HepG2 (cell line): ENCODE data around the gene MAPK9. TPM values are rescaled to one million over a fixed set of nuclear protein-coding genes. Genes with fewer than 3 reads are reported as not detected.

Source experiments
- BCL3 ChIP-seq: sonication (generic); formaldehyde crosslinking; IDR thresholded peaks from 2 replicates; pipeline ENCODE4 v1.5.1; 2020; ENCODE audit warnings: mild to moderate bottlenecking, missing genetic modification reagents, moderate library complexity
- CBX1 ChIP-seq: IDR thresholded peaks from one replicate; pipeline ENCODE4 v1.6.1; 2016; ENCODE audit warnings: antibody characterized with exemption, low read depth
- ETV6 ChIP-seq: sonication (generic); formaldehyde crosslinking; conservative IDR thresholded peaks from 2 replicates; pipeline ENCODE4 v1.4.0; 2020; ENCODE audit warnings: missing genetic modification reagents
- GRHL1 ChIP-seq: sonication (generic); formaldehyde crosslinking; conservative IDR thresholded peaks from 2 replicates; pipeline ENCODE4 v1.8.0; 2022; ENCODE audit warnings: missing genetic modification reagents
- GZF1 ChIP-seq: sonication (generic); formaldehyde crosslinking; IDR thresholded peaks from 2 replicates; pipeline ENCODE4 v1.5.1; 2020; ENCODE audit warnings: mild to moderate bottlenecking, missing genetic modification reagents
- HINFP ChIP-seq: sonication (generic); formaldehyde crosslinking; IDR thresholded peaks from 2 replicates; pipeline ENCODE4 v1.4.0; 2020; ENCODE audit warnings: low read depth, mild to moderate bottlenecking, missing genetic modification reagents
- HMGA1 ChIP-seq: sonication (generic); formaldehyde crosslinking; conservative IDR thresholded peaks from 2 replicates; pipeline ENCODE4 v1.4.0; 2020; ENCODE audit warnings: missing genetic modification reagents
- NR0B2 ChIP-seq: sonication (generic); formaldehyde crosslinking; IDR thresholded peaks from 2 replicates; pipeline ENCODE4 v1.4.0; 2020; ENCODE audit warnings: mild to moderate bottlenecking, missing genetic modification reagents
- RBM39 ChIP-seq: fragments of 200-400 bp; formaldehyde crosslinking; IDR thresholded peaks from one replicate; pipeline ENCODE4 v1.6.1; 2018; ENCODE audit warnings: antibody characterized with exemption, mild to moderate bottlenecking, low read depth, low read length; ENCODE audit not compliant: poor library complexity, severe bottlenecking
- SOX6 ChIP-seq, 2 experiments: fragments of 450-650 bp in 1 of 2; sonication (generic) in 1 of 2; formaldehyde crosslinking in 1 of 2; IDR thresholded peaks; 2 replicates each; pipeline versions ENCODE4 v1.4.0 to v1.6.1; 2017 to 2020; ENCODE audit warnings: antibody characterized with exemption in 1 of 2, mild to moderate bottlenecking in 1 of 2, missing genetic modification reagents in 1 of 2
- TRAFD1 ChIP-seq: sonication (generic); formaldehyde crosslinking; IDR thresholded peaks from 2 replicates; pipeline ENCODE4 v1.5.1; 2020; ENCODE audit warnings: missing genetic modification reagents, mild to moderate bottlenecking, borderline replicate concordance
- ZFP1 ChIP-seq: IDR thresholded peaks from 2 replicates; pipeline ENCODE4 v1.6.1; 2016
- ZNF331 ChIP-seq: sonication (generic); formaldehyde crosslinking; IDR thresholded peaks from 2 replicates; pipeline ENCODE4 v1.4.0; 2020; ENCODE audit warnings: missing genetic modification reagents
- polyA plus RNA-seq, 8 experiments: library from polyadenylated mRNA; depleted of rRNA in 3 of 8; stranded (reverse) in 7 of 8; unstranded in 1 of 8; fragments of >200 nt; fragmentation: Illumina TruSeq in 4 of 8; extraction: Trizol in 4 of 8; gene quantifications; 2 replicates each; pipeline versions ENCODE4 v1.2.1 to v1.2.3, GENCODE V29; 2011 to 2016; ENCODE audit warnings: low read depth in 4 of 8, missing spikeins in 1 of 8, mixed read lengths in 1 of 8; ENCODE audit not compliant: insufficient read depth in 1 of 8
- total RNA-seq, 5 experiments: library from RNA; depleted of rRNA; stranded (reverse); fragments of >200 nt; fragmentation: Illumina TruSeq; extraction: Trizol; gene quantifications; 2 replicates each; pipeline ENCODE4 v1.2.3, GENCODE V29; 2016; ENCODE audit warnings: low read depth in 1 of 5

MAPK9 gene
- total and polyA plus RNA-seq, 2 of the 13 experiments (the other 11 are each of a cell fraction or from before 2014, with no cell fraction given), result 30.1 to 56.1 TPM

- TF ChIP-seq NR0B2 (no peak), TRAFD1 (CRISPR knock-in tag) (no peak), GZF1 (CRISPR knock-in tag) (no peak), GRHL1 (CRISPR knock-in tag) (no peak), ZFP1 (CRISPR knock-in tag) (no peak), CBX1 (no peak), ZNF331 (no peak), RBM39 (no peak), BCL3 (CRISPR knock-in tag) (no peak), HINFP (CRISPR knock-in tag) (no peak), SOX6 (IDR thresholded peaks at IDR 0.05) (no peak), SOX6 (CRISPR knock-in tag; IDR thresholded peaks at IDR 0.05) (no peak), HMGA1 (CRISPR knock-in tag) (no peak), ETV6 (CRISPR knock-in tag) (no peak)
Observed at GRCh38 chr5:180331647-180331950, 39.7 kb upstream of the MAPK9 start (continued).
